HG02759 (cell line): ENCODE data around the gene LAMA2.

Experiments
- ATAC-seq: cut with Tn5 transposase; IDR thresholded peaks from one replicate; pipeline ENCODE4 v1.9.1; 2021; ENCODE audit warnings: mild to moderate bottlenecking, moderate library complexity; ENCODE audit not compliant: unreplicated experiment

LAMA2 gene

GRCh38 chr6:128903715-128904114 lies 20.8 kb downstream of the LAMA2 start:
- ATAC-seq, result no peak

- no peak for ATAC-seq
Measured at GRCh38 chr6:128914051-128914450, 31.1 kb downstream of the LAMA2 start.

DNA sequence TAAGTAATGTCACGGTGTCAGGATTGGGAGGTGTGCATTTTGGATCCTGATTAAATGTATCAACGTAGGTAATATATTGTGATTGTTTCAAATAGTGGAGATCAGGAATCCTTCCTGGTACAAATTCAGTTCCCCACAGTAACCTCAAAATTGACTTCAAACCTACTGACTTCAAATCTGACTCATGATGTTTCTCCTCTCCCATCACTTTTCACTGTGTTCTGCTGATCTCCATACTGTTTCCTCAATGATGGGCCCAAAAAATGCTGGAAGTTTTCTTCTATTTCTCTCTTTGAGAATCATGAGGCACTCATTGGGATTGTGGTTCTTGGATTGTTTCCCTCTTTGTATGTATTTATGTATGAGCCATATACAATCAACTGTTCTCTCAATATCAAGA lies 35.9 kb downstream of the LAMA2 start:
- ATAC-seq, result no peak

GRCh38 chr6:128919412-128920180 lies 36.7 kb downstream of the LAMA2 start:
- ATAC-seq, result no peak

- ATAC-seq, result no peak
Measured at GRCh38 chr6:128925765-128926164, 42.8 kb downstream of the LAMA2 start.

DNA sequence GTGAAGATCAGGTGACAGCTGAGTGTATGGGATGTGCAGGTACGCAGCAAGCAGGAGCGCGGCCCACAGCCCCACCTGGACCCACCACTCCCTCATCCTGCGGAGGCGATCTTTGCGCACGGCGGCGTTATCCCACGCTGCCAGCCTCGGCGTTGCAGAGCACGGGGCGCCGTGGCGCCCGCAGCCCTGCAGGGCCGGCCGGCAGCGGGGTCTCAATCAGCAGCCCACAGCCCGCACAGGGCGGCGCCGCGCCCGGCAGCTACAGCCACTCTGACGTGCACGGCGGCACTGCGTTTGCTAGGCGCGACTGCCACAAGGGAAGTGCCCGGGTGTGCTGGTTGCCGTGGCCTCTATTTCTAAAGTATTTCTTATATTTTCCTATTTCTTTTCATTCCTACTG lies 46.9 kb downstream of the LAMA2 start:
- ATAC-seq, result no peak

- no peak for ATAC-seq
Measured at GRCh38 chr6:128930321-128930720, 47.4 kb downstream of the LAMA2 start.

GRCh38 chr6:128932061-128932460 lies 49.1 kb downstream of the LAMA2 start:
- no peak for ATAC-seq

DNA sequence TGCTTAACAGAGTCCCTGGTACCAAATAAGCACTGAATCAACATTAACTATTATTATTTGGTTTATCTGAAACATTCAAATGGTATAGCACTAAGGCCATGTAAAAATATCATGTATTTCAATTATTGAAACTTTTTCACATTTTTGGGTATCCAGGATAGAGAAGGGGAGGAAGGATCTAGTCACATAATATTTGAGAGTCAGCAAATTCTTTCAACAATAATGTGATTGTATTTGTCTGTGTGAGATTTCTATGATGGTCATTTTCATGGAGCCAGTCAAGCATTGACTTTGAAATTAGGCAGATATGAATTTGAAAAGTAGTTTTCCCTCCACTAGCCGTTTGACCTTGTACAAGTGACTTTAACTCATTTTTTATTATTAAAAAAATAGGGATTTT lies 67.9 kb downstream of the LAMA2 start:
- no peak for ATAC-seq

GRCh38 chr6:128952902-128953301 lies 70.0 kb downstream of the LAMA2 start:
- ATAC-seq, result no peak

GRCh38 chr6:128954308-128955043 lies 71.5 kb downstream of the LAMA2 start:
- no peak for ATAC-seq

- ATAC-seq, result no peak
Measured at GRCh38 chr6:128963561-128963960, 80.6 kb downstream of the LAMA2 start.

GRCh38 chr6:128964233-128964755 lies 81.4 kb downstream of the LAMA2 start:
- ATAC-seq, result no peak

DNA sequence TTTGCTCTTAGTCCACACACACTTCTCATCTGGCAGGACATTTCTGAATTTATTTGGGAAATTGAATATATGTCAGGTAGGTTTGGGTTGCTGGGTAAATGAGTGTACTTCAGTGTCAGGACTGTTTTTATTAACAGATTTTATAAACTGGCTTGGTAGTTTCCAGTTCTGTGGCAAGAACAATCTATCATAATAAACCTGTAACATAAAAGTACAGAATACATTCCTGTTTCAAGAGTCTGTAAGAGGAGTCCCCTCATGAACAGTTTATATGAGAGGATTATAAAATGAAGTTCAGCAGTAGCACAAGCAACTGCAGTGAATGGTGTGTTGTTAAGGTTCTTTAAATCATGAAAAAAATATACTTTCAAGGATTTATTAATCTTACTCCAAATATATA lies 81.8 kb downstream of the LAMA2 start:
- ATAC-seq, result no peak

DNA sequence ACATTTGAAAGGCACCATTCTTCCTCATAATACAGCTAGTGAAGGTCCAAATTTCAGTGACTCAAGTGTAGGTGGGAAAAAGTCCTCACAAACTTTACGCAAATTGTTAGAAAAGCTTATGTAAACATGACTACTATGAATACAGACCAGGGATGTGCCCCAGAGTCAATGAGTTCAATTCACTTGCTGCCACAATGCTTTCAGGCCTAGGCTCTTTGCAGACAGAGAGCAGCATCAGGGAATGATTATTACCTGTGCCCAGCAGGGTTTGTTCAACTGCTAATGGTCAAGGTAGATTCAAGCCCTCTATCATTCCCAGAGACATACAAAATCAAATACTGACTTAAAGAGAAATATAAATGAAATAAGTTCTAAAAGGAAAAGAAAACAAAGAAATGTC lies 84.0 kb downstream of the LAMA2 start:
- ATAC-seq, result no peak

- ATAC-seq, result no peak
Measured at GRCh38 chr6:128979071-128979470, 96.1 kb downstream of the LAMA2 start.

GRCh38 chr6:128981716-128982115 lies 98.8 kb downstream of the LAMA2 start:
- ATAC-seq, result no peak

DNA sequence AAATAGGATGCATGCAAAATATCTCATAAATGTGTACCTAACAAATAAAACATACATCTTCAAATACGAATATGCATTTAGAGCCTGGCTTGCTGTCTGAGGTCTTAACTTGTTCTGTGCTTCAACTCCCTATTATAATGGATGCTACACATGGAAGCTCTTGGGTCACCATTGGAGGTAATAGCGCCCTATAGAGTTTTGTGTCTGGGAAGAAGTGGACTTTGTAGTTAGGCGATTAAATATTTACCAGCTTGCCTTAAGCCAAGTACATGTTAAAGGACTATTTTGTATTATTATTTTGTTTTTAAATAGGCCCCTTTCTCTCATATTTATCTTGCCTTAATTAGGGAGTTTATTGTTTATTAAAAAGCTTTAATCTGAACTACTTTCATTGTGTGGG lies 107.4 kb downstream of the LAMA2 start:
- no peak for ATAC-seq

- no peak for ATAC-seq
Measured at GRCh38 chr6:128990915-128991314, 108.0 kb downstream of the LAMA2 start.

DNA sequence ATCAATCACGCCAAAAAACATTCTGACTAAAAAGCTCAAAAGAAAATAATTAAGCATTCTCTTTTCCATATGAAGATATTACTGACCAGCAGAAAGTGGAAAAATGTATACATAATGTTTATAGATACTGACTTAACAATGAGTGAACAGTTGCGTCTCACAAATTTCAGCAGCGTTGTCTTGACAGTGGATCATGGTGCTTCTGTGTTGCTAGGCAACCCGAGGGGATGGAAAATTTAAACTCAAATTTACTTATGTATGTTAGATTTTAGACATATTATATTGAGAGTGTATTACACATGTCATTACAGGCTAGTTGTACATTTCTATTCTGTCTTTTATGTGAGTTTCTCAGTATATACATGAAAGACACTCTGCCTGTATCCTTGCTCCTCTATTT lies 110.2 kb downstream of the LAMA2 start:
- no peak for ATAC-seq

- no peak for ATAC-seq
Measured at GRCh38 chr6:128997880-128998279, 114.9 kb downstream of the LAMA2 start.
